GM19328 (cell line): ENCODE data around the gene CC2D2A.
"Not testable (repeated sequence)": the region's sequence is repeated elsewhere in the genome, so short reads cannot be mapped to it uniquely, and the experiment has no call there.

Experiments used
- ATAC-seq: cut with Tn5 transposase; IDR thresholded peaks from one replicate; pipeline ENCODE4 v1.9.1; 2021; ENCODE audit warnings: mild to moderate bottlenecking, moderate library complexity; ENCODE audit not compliant: unreplicated experiment

The CC2D2A gene

DNA sequence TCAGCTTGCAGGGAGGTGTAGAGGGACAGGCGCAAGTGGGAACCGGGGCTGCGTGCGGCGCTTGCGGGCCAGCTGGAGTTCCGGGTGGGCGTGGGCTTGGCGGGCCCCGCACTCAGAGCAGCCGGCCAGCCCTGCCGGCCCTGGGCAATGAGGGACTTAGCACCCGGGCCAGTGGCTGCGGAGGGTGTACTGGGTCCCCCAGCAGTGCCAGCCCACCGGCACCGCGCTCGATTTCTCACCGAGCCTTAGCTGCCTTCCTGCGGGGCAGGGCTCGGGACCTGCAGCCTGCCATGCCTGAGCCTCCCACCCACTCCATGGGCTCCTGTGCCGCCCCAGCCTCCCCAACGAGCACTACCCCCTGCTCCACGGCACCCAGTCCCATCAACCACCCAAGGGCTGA is 145.2 kb downstream of the CC2D2A start:
- not testable (repeated sequence) for ATAC-seq

DNA sequence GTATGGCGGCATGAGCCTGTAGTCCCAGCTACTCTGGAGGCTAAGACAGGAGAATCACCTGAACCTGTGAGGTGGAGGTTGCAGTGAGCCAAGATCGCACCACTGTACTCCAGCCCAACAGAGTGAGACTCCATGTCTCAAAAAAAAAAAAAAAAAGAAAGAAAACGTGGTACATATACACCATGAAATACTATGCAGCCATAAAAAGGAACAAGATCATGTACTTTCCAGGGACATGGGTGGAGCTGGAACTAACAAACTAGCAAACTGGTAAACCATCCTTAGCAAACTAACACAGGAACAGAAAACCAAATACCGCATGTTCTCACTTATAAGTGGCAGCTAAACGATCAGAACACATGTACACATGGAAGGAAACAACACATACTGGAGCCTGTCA is 147.7 kb downstream of the CC2D2A start:
- ATAC-seq: not testable (repeated sequence)

DNA sequence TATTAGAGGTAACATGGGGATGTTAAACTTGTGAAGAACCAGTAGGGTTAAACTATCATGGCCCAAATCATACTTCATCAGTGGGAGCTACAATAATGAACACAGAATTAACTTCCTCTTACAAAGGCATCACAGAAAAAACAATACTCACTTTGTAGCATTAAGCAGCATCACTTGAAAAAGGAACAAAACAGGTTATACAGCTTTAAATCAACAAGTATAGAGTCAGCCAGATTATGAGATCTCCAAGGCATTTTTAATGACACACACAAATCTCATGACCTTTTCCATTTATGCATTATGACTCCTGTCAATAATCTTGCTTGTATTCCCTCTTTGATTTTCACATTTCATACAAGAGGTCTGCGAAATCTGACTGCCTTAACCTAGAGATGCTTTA is 167.1 kb downstream of the CC2D2A start:
- ATAC-seq: no peak

DNA sequence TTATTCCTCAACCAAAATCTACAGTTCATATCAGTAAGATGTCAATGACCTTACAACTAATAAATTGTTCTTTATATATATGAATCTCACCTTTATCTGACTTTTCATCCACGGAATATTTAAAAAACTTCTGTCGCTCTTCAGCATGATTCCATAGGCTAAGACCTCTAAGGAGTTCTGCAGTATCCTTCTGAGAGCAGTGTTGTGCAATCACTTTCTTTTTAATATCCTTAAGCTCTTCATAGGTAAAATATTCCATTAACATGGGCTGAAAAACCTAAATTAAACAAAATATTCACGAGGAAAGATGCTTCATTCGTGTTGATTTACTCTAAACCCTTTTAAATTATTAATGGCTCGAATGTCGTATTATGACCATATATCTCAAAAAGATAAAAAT is 168.7 kb downstream of the CC2D2A start:
- no peak for ATAC-seq

DNA sequence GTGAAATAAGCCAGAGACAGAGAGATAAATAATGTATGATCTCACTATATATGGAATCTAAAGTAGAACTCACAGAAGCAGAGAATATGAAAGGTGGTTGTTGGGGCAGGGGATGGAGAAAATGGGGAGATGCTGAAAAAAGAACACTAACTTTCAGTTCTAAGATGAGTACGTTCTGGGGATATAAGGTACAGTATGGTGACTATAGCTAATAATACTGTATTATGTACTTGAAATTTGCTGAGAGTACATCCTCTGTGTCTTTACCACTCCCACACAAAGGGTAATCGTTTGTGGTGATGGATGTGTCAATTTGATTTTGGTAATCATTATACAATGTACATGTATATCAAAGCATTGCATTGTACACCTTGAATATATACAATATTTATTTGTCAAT is 178.9 kb downstream of the CC2D2A start:
- ATAC-seq: no peak

DNA sequence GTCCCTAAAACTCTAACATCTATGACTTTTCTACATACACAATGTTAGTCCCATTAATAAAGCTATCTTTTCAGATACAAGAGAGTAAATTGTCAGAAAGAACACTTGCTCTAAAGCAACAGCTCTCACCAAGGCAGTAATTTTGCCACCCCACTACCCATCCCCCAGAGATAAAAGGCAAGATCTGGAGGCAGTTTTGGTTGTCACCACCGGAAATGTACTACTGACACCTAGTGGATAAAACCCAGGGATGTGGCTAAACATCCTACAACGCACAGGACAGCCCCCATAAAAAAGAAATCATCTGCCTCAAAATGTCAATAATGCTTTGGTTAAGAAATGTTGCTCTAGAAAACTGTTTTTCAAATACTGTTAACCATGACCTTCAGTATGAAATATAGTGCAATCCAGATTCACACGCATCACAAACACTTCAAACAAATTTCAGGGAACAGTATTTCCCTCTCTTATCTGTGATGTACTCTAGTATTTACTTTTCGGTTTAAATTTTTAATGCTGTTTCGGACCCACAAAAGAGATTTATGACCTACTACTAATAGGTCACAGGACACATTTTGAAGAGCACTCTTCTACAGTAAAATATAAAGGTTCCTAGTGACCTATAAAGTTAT is 180.3 kb downstream of the CC2D2A start:
- no peak for ATAC-seq
